C4-2B (cell line): Measurements from ENCODE around the gene SLC8A3.

Experiments
- H3K27ac ChIP-seq: fragments of 450-650 bp; 2 replicates; pipeline ENCODE4 v1.5.1; 2017
- CTCF ChIP-seq: fragments of 450-650 bp; conservative IDR thresholded peaks from 2 replicates; pipeline ENCODE4 v1.5.1; 2017; ENCODE audit warnings: mild to moderate bottlenecking
- ZFX ChIP-seq: fragments of 450-650 bp; IDR thresholded peaks from 2 replicates; pipeline ENCODE4 v1.6.1; 2017

SLC8A3 gene

GRCh38 chr14:69999261-69999674 is 189.5 kb downstream of the SLC8A3 start:
- H3K27ac ChIP-seq, result no peak overlapping the region
- TF ChIP-seq CTCF, result no peak
- no peak for TF ChIP-seq ZFX

GRCh38 chr14:69997849-69998248 is 190.9 kb downstream of the SLC8A3 start:
- no peak for TF ChIP-seq CTCF
- H3K27ac ChIP-seq, result no peak overlapping the region

DNA sequence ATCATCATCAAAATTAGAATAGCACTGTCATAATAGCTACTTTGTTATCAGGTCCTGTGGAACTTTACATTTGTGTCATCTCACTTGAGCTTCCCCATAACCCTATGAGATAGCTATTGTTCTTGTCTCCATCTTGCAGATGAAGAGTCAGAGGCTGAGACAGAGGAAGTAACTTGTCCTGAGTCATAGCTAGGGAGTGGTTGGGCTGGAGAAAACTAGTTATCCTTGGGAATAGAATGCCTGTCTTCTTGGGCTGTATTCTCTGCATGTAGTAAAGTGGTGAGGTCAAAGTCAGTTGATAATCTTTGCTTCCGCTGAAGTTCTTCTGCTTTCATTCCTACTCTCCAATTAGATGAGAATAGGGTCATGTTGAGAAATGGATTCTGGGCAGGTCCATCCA is 192.5 kb downstream of the SLC8A3 start:
- H3K27ac ChIP-seq, result no peak overlapping the region
- TF ChIP-seq CTCF (no peak), ZFX (no peak)
